GM21825 (cell line): Measurements from ENCODE around the gene ADISSP.

ENCODE experiments used
- ATAC-seq: cut with Tn5 transposase; IDR thresholded peaks from one replicate; pipeline ENCODE4 v1.9.1; 2021; ENCODE audit warnings: mild to moderate bottlenecking, moderate library complexity; ENCODE audit not compliant: unreplicated experiment

ADISSP gene

DNA sequence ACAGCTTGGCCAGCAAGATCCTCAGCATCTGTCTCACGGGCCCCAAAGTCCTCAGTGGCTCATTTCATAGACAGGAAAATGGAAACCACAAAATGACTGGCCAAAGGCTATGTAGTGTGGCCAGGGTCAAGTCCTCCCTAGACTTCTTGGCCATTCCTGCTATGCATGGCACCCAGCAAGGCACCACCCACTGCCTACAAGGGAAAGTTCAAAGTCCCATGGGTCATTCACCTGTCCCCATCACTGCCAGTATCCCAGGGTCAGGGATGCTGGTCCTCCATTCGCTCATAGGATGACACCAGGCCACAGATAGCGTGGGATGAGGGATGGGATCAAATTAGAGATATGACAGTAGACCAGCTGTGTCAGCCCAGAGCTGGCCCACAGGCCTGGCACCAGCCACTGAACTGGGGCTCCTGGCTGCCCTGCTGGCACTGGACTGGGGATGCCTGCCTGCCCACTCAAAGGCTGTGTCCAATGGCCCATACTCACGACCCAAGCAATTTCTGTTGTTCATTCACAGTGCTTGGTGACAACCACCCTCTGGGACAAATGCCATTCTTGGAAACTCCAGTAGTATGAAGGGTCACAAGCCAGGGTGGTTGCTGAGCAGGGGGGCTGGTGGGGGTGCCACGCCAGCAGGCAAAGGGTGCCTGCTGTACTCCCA, 11.6 kb downstream of the ADISSP start:
- ATAC-seq = no peak

- ATAC-seq = no peak
Measured at GRCh38 chr20:3755269-3755668, 12.3 kb downstream of the ADISSP start.

- no peak for ATAC-seq
Measured at GRCh38 chr20:3754276-3754630, 13.3 kb downstream of the ADISSP start.

GRCh38 chr20:3753501-3754275, 13.9 kb downstream of the ADISSP start:
- ATAC-seq = no peak

GRCh38 chr20:3753098-3753497, 14.5 kb downstream of the ADISSP start:
- ATAC-seq = no peak

GRCh38 chr20:3752386-3752759, 15.2 kb downstream of the ADISSP start:
- ATAC-seq = no peak

- ATAC-seq = no peak
Measured at GRCh38 chr20:3751675-3752385, 15.7 kb downstream of the ADISSP start.

GRCh38 chr20:3751305-3751674, 16.3 kb downstream of the ADISSP start:
- no peak for ATAC-seq

- ATAC-seq = no peak
Measured at GRCh38 chr20:3749689-3750531, 17.6 kb downstream of the ADISSP start.

GRCh38 chr20:3749087-3749688, 18.4 kb downstream of the ADISSP start:
- ATAC-seq = no peak

DNA sequence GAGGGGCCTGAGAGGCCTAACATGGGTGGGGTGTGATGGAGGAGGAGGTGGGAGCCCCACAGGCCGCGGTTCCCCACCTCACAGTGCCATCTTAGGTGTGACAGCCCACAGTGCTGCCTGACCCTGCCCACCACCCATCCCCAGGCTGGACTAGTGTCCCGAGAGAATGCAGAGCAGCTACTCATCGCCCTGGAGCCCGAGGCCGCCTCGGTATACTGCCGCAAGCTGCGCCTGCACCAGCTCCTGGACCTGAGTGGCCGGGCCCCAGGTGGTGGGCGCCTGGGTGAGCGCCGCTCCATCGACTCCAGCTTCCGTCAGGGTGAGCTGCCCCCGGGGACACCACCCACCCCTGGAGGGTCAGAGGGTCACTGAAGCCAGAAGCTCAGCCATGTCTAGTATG, 19.5 kb downstream of the ADISSP start:
- no peak for ATAC-seq

- ATAC-seq = no peak
Measured at GRCh38 chr20:3747471-3747870, 20.1 kb downstream of the ADISSP start.

- no peak for ATAC-seq
Measured at GRCh38 chr20:3745686-3746173, 21.8 kb downstream of the ADISSP start.

DNA sequence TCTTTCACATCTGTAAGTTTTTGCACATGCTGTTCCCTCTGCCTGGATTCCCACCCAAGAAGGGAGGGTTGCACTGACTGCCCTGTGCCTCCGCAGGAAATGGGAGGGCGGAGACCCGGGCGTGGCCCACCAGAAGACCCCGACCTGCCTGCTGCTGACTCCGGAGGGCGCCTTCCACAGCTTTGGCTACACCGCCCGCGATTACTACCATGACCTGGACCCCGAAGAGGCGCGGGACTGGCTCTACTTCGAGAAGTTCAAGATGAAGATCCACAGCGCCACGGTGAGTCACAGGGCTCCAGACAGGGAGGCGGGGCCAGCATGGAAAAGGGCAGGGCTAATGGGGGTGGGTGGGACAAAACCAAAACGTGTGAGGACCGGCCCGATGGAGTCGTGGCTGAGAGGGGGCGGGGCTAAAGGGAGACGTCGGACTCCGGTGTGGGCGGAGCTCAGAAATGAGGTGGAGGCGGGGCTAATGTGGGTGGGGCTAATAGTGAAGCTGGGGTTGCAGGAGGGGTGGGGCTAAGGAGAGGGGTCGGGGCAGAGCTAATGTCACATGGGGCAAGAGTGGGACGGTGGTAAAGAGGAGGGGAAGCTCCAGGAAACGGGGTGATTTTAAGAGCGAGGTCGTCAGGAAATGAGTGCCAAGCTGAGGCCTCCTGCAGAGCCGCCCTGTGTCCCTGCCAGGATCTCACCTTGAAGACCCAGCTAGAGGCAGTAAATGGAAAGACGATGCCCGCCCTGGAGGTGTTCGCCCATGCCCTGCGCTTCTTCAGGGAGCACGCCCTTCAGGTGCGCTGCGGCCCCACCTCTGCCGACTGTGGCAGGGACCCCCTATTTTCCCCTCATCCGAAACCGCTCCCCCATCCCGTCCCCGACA, 22.5 kb downstream of the ADISSP start:
- no peak for ATAC-seq

DNA sequence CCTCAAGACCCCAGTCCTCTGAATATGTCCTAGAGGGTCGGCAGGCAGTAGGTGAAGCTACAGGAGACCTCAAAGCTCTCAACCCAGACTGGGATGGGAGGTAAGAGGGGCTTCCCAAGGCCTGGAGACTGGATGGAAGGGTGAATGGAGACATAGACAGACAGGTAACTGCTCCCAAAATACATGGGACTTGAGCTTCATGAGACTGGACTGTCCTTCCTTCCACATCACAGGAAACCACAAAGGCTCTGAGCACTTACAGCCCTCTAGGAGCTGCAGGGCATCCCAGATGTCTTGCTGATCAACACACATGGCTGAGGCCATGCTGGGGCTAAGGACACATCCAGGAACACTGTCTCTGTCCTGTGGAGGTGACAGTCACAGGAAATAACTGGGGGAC, 23.5 kb downstream of the ADISSP start:
- ATAC-seq = no peak

DNA sequence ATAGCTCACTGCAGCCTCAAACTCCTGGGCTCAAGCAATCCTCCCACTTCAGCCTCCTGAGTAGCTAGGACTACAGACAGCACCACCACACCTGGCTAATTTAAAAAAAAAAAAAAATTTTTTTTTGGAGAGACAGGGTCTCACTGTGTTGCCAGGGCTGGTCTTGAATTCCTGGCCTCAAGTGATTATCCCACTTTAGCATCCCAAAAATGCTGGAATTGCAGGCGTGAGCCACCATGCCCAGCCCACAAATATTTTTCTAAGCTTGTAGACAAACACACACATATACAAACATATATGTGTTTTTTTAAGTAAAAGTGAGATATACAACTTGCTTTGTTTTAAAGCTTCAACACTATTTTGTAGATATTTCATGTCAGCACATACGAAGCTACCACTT, 24.3 kb downstream of the ADISSP start:
- no peak for ATAC-seq

DNA sequence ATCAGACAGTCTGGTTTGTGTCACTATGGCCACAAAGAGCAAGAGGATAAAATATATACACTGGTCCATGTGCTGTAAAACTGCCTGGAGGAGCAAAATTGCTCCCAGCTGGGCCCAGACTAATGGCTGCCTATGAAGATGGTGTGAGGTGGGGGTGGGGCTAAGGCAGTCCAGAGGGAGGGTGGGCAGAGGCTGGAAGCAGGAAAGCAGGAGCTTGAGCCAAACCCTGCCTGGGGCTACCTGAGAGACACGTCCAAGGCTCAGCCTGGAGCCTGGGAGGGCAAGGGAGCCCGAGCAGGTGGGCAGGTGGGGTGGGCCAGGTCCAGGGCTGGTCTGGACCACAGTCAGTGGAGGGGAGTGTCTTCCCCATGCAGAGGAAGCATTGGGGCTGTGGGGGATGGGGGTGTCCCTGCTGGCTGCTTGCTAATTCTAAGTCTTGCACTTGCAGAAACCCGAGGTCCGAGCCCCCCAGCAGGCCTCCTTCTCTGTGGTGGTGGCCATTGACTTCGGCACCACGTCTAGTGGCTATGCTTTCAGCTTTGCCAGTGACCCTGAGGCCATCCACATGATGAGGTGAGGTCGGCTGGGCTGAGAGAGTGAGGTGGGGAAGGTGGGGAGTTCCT, 25.6 kb downstream of the ADISSP start:
- no peak for ATAC-seq

DNA sequence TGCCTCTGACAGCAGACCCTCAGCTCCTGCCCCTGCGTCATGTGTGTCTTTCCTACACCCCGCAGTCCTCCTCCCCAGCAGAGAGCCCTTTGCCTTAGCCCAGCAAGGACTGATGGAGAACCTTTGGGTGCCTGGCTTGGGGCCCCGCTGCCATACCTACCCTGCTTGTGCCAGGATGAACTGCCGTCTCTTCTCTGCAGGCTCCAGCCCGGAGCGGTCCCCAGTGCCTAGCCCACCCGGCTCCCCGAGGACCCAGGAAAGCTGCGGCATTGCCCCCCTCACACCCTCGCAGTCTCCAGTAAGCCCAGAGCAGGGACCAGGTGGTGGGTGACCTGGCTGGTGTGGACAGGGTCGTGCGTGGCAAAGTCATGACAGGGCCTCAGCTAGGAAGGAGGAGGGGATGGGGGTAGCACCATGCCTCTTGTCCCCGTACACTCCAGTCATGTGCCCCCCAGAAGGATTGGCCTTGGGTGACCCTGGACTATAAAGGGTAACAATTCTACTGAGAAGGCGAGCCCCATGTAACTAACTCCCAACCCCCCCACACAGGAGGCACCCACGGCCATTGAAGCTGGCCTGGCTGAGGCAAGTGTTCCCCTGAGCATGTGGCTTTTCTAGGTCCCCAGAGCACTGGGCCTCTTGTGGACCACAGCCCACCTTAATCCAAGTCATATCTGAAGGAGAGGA, 26.8 kb downstream of the ADISSP start:
- ATAC-seq = no peak
